HepG2 (cell line): ENCODE data around the gene CTU1. TPM values are rescaled to one million over a fixed set of nuclear protein-coding genes. Genes with fewer than 3 reads are reported as not detected.

Source experiments
- ATAC-seq: fragments of 200-7000 bp; cut with Tn5 transposase; 3 replicates; pipeline ENCODE4 v1.9.1; 2020; ENCODE audit warnings: mild to moderate bottlenecking, moderate library complexity
- BruUV-seq: library from RNA; stranded (reverse); fragments of 400-500 nt; replicated peaks from 2 replicates; lab custom pipeline; 2021; lab: Mats Ljungman, UMichigan
- CTCF ChIA-PET: fragments of 300-600 bp; formaldehyde crosslinking; extraction: SDS; loops from one replicate; lab custom pipeline; 2021; ENCODE audit warnings: low total read pairs, inconsistent platforms, low intra/inter-chr PET ratio; lab: Yijun Ruan, JAX
- POLR2A ChIA-PET: fragments of 350-600 bp; sonication (Branson Sonifier 250); formaldehyde crosslinking; loops from one replicate; lab custom pipeline; 2020; ENCODE audit warnings: antibody characterized with exemption, inconsistent platforms; lab: Yijun Ruan, JAX
- DNase-seq: peaks from one replicate; pipeline ENCODE4 v3.0.0-alpha.2; 2015; ENCODE audit warnings: low spot score
- FAIRE-seq: peaks from 3 replicates; lab custom pipeline; 2011; peaks lifted over from hg19 to GRCh38; lab: Jason Lieb, UNC
- H2AFZ ChIP-seq: one replicate; pipeline ENCODE4 v1.6.1; 2011; ENCODE audit warnings: low read length, inconsistent platforms
- H3K27ac ChIP-seq: fragments of 300-600 bp; 3 replicates; pipeline ENCODE4 v1.8.0; 2011; ENCODE audit warnings: mixed run types, mild to moderate bottlenecking, mixed read lengths, low read length, inconsistent platforms; ENCODE audit not compliant: insufficient read depth; ENCODE audit errors: extremely low read length
- H3K27me3 ChIP-seq, 2 experiments: fragments of 200-600 bp in 1 of 2; 2 replicates in 1 of 2; 3 replicates in 1 of 2; pipeline versions ENCODE4 v1.6.0 to v1.8.0; 2011; ENCODE audit warnings: low read length in 2 of 2, mild to moderate bottlenecking in 2 of 2, moderate library complexity in 2 of 2, inconsistent platforms in 1 of 2; ENCODE audit not compliant: insufficient read depth in 2 of 2, control insufficient read depth in 1 of 2
- H3K36me3 ChIP-seq, 2 experiments: fragments of 200-600 bp in 1 of 2; replicated peaks in 1 of 2; 2 replicates in 1 of 2; 3 replicates in 1 of 2; pipeline versions ENCODE4 v1.5.1 to v1.8.0; 2011; ENCODE audit warnings: low read length in 2 of 2, inconsistent platforms in 1 of 2; ENCODE audit not compliant: insufficient read depth in 2 of 2, control insufficient read depth in 1 of 2
- H3K4me1 ChIP-seq: 2 replicates; pipeline ENCODE4 v1.5.1; 2012; ENCODE audit warnings: low read length, inconsistent platforms; ENCODE audit not compliant: insufficient read depth
- H3K4me2 ChIP-seq: 2 replicates; pipeline ENCODE4 v1.6.0; 2011; ENCODE audit warnings: low read depth, low read length, inconsistent platforms
- H3K4me3 ChIP-seq, 3 experiments: fragments of 200-600 bp in 1 of 3; sonication (generic), shearing (Covaris generic) in 1 of 3; replicated peaks in 1 of 3; 2 replicates each; pipeline ENCODE4 v1.5.1; 2011 to 2016; ENCODE audit warnings: low read length in 3 of 3, inconsistent platforms in 2 of 3, low read depth in 2 of 3, mild to moderate bottlenecking in 2 of 3, control low read depth in 1 of 3, mixed read lengths in 1 of 3; ENCODE audit not compliant: insufficient read depth in 1 of 3
- H3K79me2 ChIP-seq: one replicate; pipeline ENCODE4 v1.6.1; 2011; ENCODE audit warnings: low read length, inconsistent platforms; ENCODE audit not compliant: insufficient read depth
- H3K9ac ChIP-seq: 2 replicates; pipeline ENCODE4 v1.6.0; 2011; ENCODE audit warnings: mild to moderate bottlenecking, low read depth, low read length, inconsistent platforms; ENCODE audit not compliant: insufficient read depth
- H3K9me3 ChIP-seq: 2 replicates; pipeline ENCODE4 v1.5.1; 2012; ENCODE audit warnings: mild to moderate bottlenecking, low read length
- H4K20me1 ChIP-seq: 2 replicates; pipeline ENCODE4 v1.6.0; 2011; ENCODE audit warnings: inconsistent platforms, mild to moderate bottlenecking, low read length, moderate library complexity; ENCODE audit not compliant: insufficient read depth
- JDP2 ChIP-seq: sonication (generic); formaldehyde crosslinking; IDR thresholded peaks from 2 replicates; pipeline ENCODE4 v1.8.1; 2022; ENCODE audit warnings: missing genetic modification reagents, borderline replicate concordance
- KLF12 ChIP-seq: sonication (generic); formaldehyde crosslinking; IDR thresholded peaks from 2 replicates; pipeline ENCODE4 v1.4.0; 2020; ENCODE audit warnings: missing genetic modification reagents, borderline replicate concordance
- NKX3-1 ChIP-seq: sonication (generic); formaldehyde crosslinking; IDR thresholded peaks from 2 replicates; pipeline ENCODE4 v1.5.0; 2020; ENCODE audit warnings: missing genetic modification reagents
- POLR2AphosphoS2 ChIP-seq: IDR thresholded peaks from 2 replicates; pipeline ENCODE4 v1.6.1; 2011; ENCODE audit warnings: low read depth, low read length, improper control_type of control experiment
- RAD21 ChIP-seq: fragments of 450-650 bp; formaldehyde crosslinking; IDR thresholded peaks from 2 replicates; pipeline ENCODE4 v1.5.0; 2020; ENCODE audit warnings: mild to moderate bottlenecking
- SMC3 ChIP-seq: IDR thresholded peaks from 2 replicates; pipeline ENCODE4 v1.6.1; 2011; ENCODE audit warnings: low read length, improper control_type of control experiment
- TP53 ChIP-seq: sonication (generic); formaldehyde crosslinking; conservative IDR thresholded peaks from 2 replicates; pipeline ENCODE4 v1.4.0; 2020; ENCODE audit warnings: missing genetic modification reagents
- ZNF432 ChIP-seq: sonication (generic); formaldehyde crosslinking; IDR thresholded peaks from 2 replicates; pipeline ENCODE4 v1.5.0; 2020; ENCODE audit warnings: missing genetic modification reagents, mild to moderate bottlenecking, borderline replicate concordance
- ZNF547 ChIP-seq: sonication (generic); formaldehyde crosslinking; IDR thresholded peaks from 2 replicates; pipeline ENCODE4 v1.5.1; 2020; ENCODE audit warnings: mild to moderate bottlenecking, missing genetic modification reagents
- ZNF644 ChIP-seq: IDR thresholded peaks from 2 replicates; pipeline ENCODE4 v1.6.1; 2016; ENCODE audit warnings: low read depth
- WGBS: methylation state at CpG from one replicate; pipeline ENCODE4 v1.1.6; 2017; ENCODE audit warnings: low lambda C conversion rate; 5-methylcytosine and 5-hydroxymethylcytosine counted together
- in situ Hi-C: cut with HindIII; loops from 2 replicates; pipeline ENCODE4 v1.10.0; 2017; ENCODE audit warnings: low pct_unique_long_range_greater_than_20kb; ENCODE audit not compliant: extremely low pct_ligation_motif_present
- intact Hi-C: fragments of 100-400 bp; cut with micrococcal nuclease; formaldehyde crosslinking; loops from one replicate; pipeline ENCODE4 v1.10.0; 2022; ENCODE audit not compliant: unreplicated experiment
- polyA plus RNA-seq, 8 experiments: library from polyadenylated mRNA; depleted of rRNA in 3 of 8; stranded (reverse) in 7 of 8; unstranded in 1 of 8; fragments of >200 nt; fragmentation: Illumina TruSeq in 4 of 8; extraction: Trizol in 4 of 8; gene quantifications; 2 replicates each; pipeline versions ENCODE4 v1.2.1 to v1.2.3, GENCODE V29; 2011 to 2016; ENCODE audit warnings: low read depth in 4 of 8, missing spikeins in 1 of 8, mixed read lengths in 1 of 8; ENCODE audit not compliant: insufficient read depth in 1 of 8
- total RNA-seq, 5 experiments: library from RNA; depleted of rRNA; stranded (reverse); fragments of >200 nt; fragmentation: Illumina TruSeq; extraction: Trizol; gene quantifications; 2 replicates each; pipeline ENCODE4 v1.2.3, GENCODE V29; 2016; ENCODE audit warnings: low read depth in 1 of 5
- TF ChIP-seq, protein P1 (sequence below): sonication (generic); formaldehyde crosslinking; IDR thresholded peaks from 2 replicates; pipeline ENCODE4 v1.8.1; 2023; ENCODE audit warnings: mild to moderate bottlenecking, missing genetic modification reagents

CTU1 gene
- total and polyA plus RNA-seq, 2 of the 13 experiments (the other 11 are each of a cell fraction or from before 2014, with no cell fraction given), result 1.9 to 2.9 TPM

DNA sequence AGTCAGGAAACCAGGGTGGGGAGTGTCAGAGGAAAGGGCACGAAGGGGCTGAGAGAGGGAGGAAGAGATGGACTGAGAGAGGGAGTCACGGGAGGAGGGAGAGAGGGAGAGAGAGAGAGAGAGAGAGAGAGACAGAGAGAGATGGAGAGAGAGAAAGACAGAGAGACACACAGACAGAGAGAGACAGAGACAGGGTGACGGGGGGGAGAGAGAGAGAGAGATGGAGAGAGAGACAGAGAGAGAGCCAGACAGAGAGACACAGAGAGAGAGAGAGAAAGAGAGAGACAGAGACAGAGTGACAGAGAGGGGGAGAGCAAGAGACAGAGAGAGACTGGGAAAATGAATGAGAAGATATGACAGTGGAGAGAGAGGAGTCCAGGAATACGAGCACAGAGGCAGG lies 25.0 kb downstream of the CTU1 start:
- CTCF ChIA-PET, result no interaction called here
- under 1% methylated on average over 4 of the region's 4 CpGs for WGBS
- no peak overlapping the region for H2AFZ ChIP-seq
- no peak overlapping the region for H3K4me2 ChIP-seq
- H3K36me3 ChIP-seq, result no peaks in the 10 kb centered on the region
- no peaks in the 10 kb centered on the region for H4K20me1 ChIP-seq
- no peaks in the 10 kb centered on the region for H3K4me1 ChIP-seq
- H3K27me3 ChIP-seq, result peaks cover 3 to 36% of the 10 kb centered on the region in 2 experiments; a peak in 4 of 5 replicates
- TF ChIP-seq SMC3 (no peak), ZNF547 (CRISPR knock-in tag) (no peak), KLF12 (CRISPR knock-in tag) (no peak), ZNF432 (no peak), JDP2 (CRISPR knock-in tag) (no peak), RAD21 (CRISPR knock-in tag) (no peak), ZNF644 (CRISPR knock-in tag) (no peak), POLR2AphosphoS2 (no peak), TP53 (CRISPR knock-in tag) (no peak), NKX3-1 (CRISPR knock-in tag) (no peak)
- TF ChIP-seq, protein P1, sequence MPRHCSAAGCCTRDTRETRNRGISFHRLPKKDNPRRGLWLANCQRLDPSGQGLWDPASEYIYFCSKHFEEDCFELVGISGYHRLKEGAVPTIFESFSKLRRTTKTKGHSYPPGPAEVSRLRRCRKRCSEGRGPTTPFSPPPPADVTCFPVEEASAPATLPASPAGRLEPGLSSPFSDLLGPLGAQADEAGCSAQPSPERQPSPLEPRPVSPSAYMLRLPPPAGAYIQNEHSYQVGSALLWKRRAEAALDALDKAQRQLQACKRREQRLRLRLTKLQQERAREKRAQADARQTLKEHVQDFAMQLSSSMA, result no peak
- H3K27ac ChIP-seq, result no peak overlapping the region
- BruUV-seq, result no TSS peak
- DNase-seq, result no peak
- in situ Hi-C loops (loop anchor here (25.0 kb wide), 1 partner anchor 146 kb away; no protein-coding TSS in a partner anchor), intact Hi-C loops (no loop called here)
- no peaks in the 10 kb centered on the region for H3K9me3 ChIP-seq
- no peak overlapping the region for H3K4me3 ChIP-seq
- no peak overlapping the region for H3K9ac ChIP-seq
- FAIRE-seq, result no peak
- POLR2A ChIA-PET, result no interaction called here
- no peak for ATAC-seq
- no peaks in the 10 kb centered on the region for H3K79me2 ChIP-seq
